ENCODE results near the gene LIMCH1. TPM values are rescaled to one million over a fixed set of nuclear protein-coding genes. Genes with fewer than 3 reads are reported as not detected.
A peak's percentile ranks its signal among the peaks of the same experiment; 100 is the strongest.

The LIMCH1 gene
- total and polyA plus RNA-seq, 12 donors, result 28.2 to 206 (median 62.3) TPM

- H3K4me3 ChIP-seq, result no peak overlapping the region
- H3K36me3 ChIP-seq (replicated peaks in 1 of 2), result peaks cover 0 to 52% of the 10 kb centered on the region in 2 donors
- no peak for TF ChIP-seq POLR2A (IDR thresholded peaks at IDR 0.05)
- no peaks in the 10 kb centered on the region for H3K27me3 ChIP-seq
- H3K27ac ChIP-seq, result no peak overlapping the region
- intact Hi-C loops (cut with DNase I), result no loop called here
- peak in 1 of 7 donors; percentile 69 for DNase-seq
- H3K9me3 ChIP-seq (replicated peaks in 1 of 3), result no peaks in the 10 kb centered on the region
- H3K4me1 ChIP-seq (replicated peaks in 1 of 2), result no peaks in the 10 kb centered on the region
- WGBS, 4 donors, result 82 to 97% (median 90%) methylated on average over 5 of the region's 5 CpGs
These were observed 150.0 kb downstream of the LIMCH1 start for GRCh38 chr4:41687971-41688370.

DNA sequence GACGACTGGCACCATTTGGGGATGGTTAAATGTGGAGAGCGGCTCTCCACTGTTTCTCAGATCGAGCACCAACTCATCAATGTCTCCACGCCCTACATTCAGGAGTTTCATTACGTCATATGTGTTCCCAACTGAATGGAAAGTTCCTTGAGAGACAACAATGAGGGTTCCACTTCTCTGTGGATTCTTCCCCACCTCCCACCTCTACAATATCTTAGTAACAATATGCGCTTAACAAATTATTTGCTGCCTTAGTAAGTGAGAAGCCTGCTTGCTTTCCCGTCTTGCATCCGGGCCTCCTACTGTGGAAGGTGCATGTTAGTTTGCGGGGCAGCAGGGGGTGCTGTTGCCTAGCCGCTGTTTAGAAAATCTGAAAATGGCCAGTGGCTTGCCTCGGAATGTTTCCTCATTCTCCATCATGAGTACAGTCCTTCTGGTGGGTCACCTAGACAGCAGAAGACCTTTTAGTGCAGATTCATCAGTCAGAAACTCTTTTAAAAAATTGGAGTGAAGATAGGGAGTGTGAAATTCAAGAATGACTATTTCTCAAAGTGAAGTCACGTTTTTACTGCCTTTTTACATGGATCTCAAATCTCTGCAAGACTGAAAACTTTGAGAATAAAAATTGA, 154.9 kb downstream of the LIMCH1 start:
- Histone ChIP-seq H3K4me1 (replicated peaks in 1 of 2) (no peaks in the 10 kb centered on the region), H3K36me3 (replicated peaks in 1 of 2) (peaks cover 0 to 27% of the 10 kb centered on the region in 2 donors), H3K27ac (no peak overlapping the region), H3K27me3 (no peaks in the 10 kb centered on the region), H3K4me3 (no peak overlapping the region), H3K9me3 (replicated peaks in 1 of 3) (no peaks in the 10 kb centered on the region)
- intact Hi-C loops (cut with DNase I), result loop anchor here (5.0 kb wide), 1 partner anchor 194 kb away; no protein-coding TSS in a partner anchor
- peak; percentile 35 to 80 (median 49) for DNase-seq
- WGBS, 4 donors, result 40 to 46% (median 42%) methylated on average over 12 of the region's 12 CpGs
- TF ChIP-seq CTCF (IDR thresholded peaks at IDR 0.05) (peak; percentile 66 to 86 (median 80)), POLR2A (IDR thresholded peaks at IDR 0.05) (no peak)

DNA sequence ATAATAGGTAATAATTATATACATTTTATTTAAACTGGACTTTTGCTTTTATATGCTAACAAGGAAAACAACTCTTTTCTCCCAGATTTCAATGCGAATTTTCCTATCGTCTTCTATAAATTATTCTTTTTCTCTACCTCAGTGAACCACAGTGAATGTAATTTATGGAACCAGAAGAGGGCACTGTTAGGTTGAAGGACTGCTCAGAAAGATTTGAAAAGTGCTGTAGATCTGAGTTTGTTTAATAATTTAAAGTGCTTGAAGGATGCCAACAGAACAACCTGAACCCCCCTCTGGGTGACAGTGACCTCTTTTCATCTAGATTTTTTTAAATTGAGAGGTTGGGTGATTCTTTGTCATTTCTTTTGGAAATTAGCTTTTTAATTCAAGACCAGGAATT, 155.7 kb downstream of the LIMCH1 start:
- Histone ChIP-seq H3K4me3 (no peak overlapping the region), H3K27me3 (no peaks in the 10 kb centered on the region), H3K27ac (no peak overlapping the region), H3K4me1 (replicated peaks in 1 of 2) (no peaks in the 10 kb centered on the region), H3K9me3 (replicated peaks in 1 of 3) (no peaks in the 10 kb centered on the region), H3K36me3 (replicated peaks in 1 of 2) (peaks cover 0 to 27% of the 10 kb centered on the region in 2 donors)
- TF ChIP-seq POLR2A (IDR thresholded peaks at IDR 0.05) (no peak), CTCF (IDR thresholded peaks at IDR 0.05) (peak in 5 of 6 experiments; percentile 20 to 49 (median 36))
- 20 to 40% (median 34%) methylated on average over 2 of the region's 2 CpGs for WGBS, 4 donors
- intact Hi-C loops (cut with DNase I), result loop anchor here (5.0 kb wide), 1 partner anchor 194 kb away; no protein-coding TSS in a partner anchor
- no peak for DNase-seq

- Histone ChIP-seq H3K9me3 (replicated peaks in 1 of 3) (no peaks in the 10 kb centered on the region), H3K27me3 (no peaks in the 10 kb centered on the region), H3K4me1 (replicated peaks in 1 of 2) (no peaks in the 10 kb centered on the region), H3K4me3 (no peak overlapping the region), H3K27ac (no peak overlapping the region), H3K36me3 (replicated peaks in 1 of 2) (peaks cover 0 to 6% of the 10 kb centered on the region in 2 donors)
- no peak for TF ChIP-seq POLR2A (IDR thresholded peaks at IDR 0.05)
- no peak for TF ChIP-seq CTCF (IDR thresholded peaks at IDR 0.05)
- intact Hi-C loops (cut with DNase I), result no loop called here
- 86 to 93% (median 90%) methylated on average over 3 of the region's 3 CpGs for WGBS, 4 donors
- no peak for DNase-seq
These were observed 158.2 kb downstream of the LIMCH1 start for GRCh38 chr4:41696131-41696530.

DNA sequence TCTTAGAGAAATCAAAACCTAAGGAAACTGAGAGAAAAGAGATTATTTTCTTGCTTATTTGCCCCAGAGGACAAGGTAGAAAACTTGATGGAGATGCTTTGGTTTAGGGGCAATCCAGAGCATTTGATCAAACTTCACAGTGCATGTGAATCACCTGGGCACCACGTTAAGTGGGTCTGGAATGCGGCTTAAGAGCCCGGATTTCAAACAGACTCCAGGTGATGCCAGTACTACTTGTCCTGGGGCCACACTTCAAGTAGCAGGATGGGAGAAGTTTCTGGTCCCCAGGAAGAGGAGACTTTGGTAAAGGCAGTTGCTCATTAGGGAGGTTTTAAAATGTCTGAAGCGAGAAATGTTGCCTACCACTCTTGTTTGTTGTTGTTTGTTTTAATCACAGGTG, 158.8 kb downstream of the LIMCH1 start:
- WGBS, 4 donors, result 79 to 92% (median 84%) methylated on average over 4 of the region's 4 CpGs
- Histone ChIP-seq H3K27me3 (no peaks in the 10 kb centered on the region), H3K36me3 (replicated peaks in 1 of 2) (peaks cover 0 to 3% of the 10 kb centered on the region in 2 donors), H3K9me3 (replicated peaks in 1 of 3) (no peaks in the 10 kb centered on the region), H3K4me1 (replicated peaks in 1 of 2) (no peaks in the 10 kb centered on the region), H3K27ac (no peak overlapping the region), H3K4me3 (no peak overlapping the region)
- no peak for DNase-seq
- intact Hi-C loops (cut with DNase I), result no loop called here
- TF ChIP-seq POLR2A (IDR thresholded peaks at IDR 0.05), result no peak
- no peak for TF ChIP-seq CTCF (IDR thresholded peaks at IDR 0.05)

Measured in adrenal gland (tissue), 12 donors.